ENCODE results near the gene PRSS48.

PRSS48 gene

GRCh38 chr4:151304755-151305154, 27.8 kb downstream of the PRSS48 start:
- H3K4me3 ChIP-seq (replicated peaks; ENCODE audit: low read depth, low read length): no peak overlapping the region
- no peak for TF ChIP-seq CTCF (IDR thresholded peaks at IDR 0.05; ENCODE audit: low read length, missing control alignments)
- DNase-seq (ENCODE audit: low read depth): no peak

- no peak for TF ChIP-seq CTCF (IDR thresholded peaks at IDR 0.05; ENCODE audit: low read length, missing control alignments)
- no peak overlapping the region for H3K4me3 ChIP-seq (replicated peaks; ENCODE audit: low read depth, low read length)
- DNase-seq (ENCODE audit: low read depth): no peak
These were observed 33.3 kb downstream of the PRSS48 start for GRCh38 chr4:151310124-151310728.

GRCh38 chr4:151313306-151314009, 36.5 kb downstream of the PRSS48 start:
- no peak for DNase-seq (ENCODE audit: low read depth)
- no peak for TF ChIP-seq CTCF (IDR thresholded peaks at IDR 0.05; ENCODE audit: low read length, missing control alignments)
- H3K4me3 ChIP-seq (replicated peaks; ENCODE audit: low read depth, low read length): no peak overlapping the region

GRCh38 chr4:151314010-151314355, 37.0 kb downstream of the PRSS48 start:
- no peak overlapping the region for H3K4me3 ChIP-seq (replicated peaks; ENCODE audit: low read depth, low read length)
- no peak for TF ChIP-seq CTCF (IDR thresholded peaks at IDR 0.05; ENCODE audit: low read length, missing control alignments)
- DNase-seq (ENCODE audit: low read depth): no peak

GRCh38 chr4:151314479-151314878, 37.5 kb downstream of the PRSS48 start:
- no peak for TF ChIP-seq CTCF (IDR thresholded peaks at IDR 0.05; ENCODE audit: low read length, missing control alignments)
- no peak overlapping the region for H3K4me3 ChIP-seq (replicated peaks; ENCODE audit: low read depth, low read length)
- no peak for DNase-seq (ENCODE audit: low read depth)

- peak; percentile 30 for DNase-seq (ENCODE audit: low read depth)
- TF ChIP-seq CTCF (IDR thresholded peaks at IDR 0.05; ENCODE audit: low read length, missing control alignments): no peak
- H3K4me3 ChIP-seq (replicated peaks; ENCODE audit: low read depth, low read length): no peak overlapping the region
These were observed 38.4 kb downstream of the PRSS48 start for GRCh38 chr4:151315212-151315886.
